Fibroblast of mammary gland (primary cell): Measurements from ENCODE around the gene LAMA3.

Experiments used
- DNase-seq: peaks from one replicate; pipeline ENCODE4 v3.0.0-alpha.2; 2010; ENCODE audit warnings: low read depth
- H3K4me3 ChIP-seq: 2 replicates; pipeline ENCODE4 v1.5.1; 2011; ENCODE audit warnings: low read depth, mild to moderate bottlenecking, low read length, moderate library complexity; ENCODE audit not compliant: control insufficient read depth
- TF ChIP-seq, protein P1 (sequence below): conservative IDR thresholded peaks from 2 replicates; pipeline ENCODE4 v1.5.1; 2011; ENCODE audit warnings: low read depth, low read length, inconsistent platforms; ENCODE audit not compliant: control insufficient read depth, insufficient read depth

The LAMA3 gene

DNA sequence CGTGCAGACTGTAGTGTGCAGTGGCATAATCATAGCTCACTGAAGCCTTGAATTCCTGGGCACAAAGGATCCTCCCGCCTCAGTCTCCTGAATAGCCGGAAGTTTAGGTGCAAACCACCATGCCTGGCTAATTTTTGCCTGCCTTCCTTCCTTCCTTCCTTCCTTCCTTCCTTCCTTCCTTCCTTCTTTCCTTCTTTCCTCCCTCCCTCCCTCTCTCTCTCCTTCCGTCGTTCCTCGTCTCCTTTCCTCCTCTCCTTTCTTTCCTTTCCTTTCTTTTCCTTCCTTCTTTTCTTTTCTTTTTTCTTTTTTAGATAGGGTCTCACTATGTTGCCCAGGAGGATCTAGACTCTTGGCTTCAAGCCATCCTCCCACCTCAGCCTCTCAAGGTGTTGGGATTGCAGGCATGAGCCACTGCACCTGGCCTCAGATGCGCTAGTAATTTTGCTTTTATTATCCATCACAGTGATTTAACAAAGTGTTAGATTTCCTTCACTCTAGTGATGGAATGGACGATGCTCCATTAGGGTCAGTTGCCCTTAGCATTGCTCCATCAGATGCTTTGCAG, 20.0 kb upstream of the LAMA3 start:
- DNase-seq: no peak
- no peak overlapping the region for H3K4me3 ChIP-seq
- TF ChIP-seq, protein P1, sequence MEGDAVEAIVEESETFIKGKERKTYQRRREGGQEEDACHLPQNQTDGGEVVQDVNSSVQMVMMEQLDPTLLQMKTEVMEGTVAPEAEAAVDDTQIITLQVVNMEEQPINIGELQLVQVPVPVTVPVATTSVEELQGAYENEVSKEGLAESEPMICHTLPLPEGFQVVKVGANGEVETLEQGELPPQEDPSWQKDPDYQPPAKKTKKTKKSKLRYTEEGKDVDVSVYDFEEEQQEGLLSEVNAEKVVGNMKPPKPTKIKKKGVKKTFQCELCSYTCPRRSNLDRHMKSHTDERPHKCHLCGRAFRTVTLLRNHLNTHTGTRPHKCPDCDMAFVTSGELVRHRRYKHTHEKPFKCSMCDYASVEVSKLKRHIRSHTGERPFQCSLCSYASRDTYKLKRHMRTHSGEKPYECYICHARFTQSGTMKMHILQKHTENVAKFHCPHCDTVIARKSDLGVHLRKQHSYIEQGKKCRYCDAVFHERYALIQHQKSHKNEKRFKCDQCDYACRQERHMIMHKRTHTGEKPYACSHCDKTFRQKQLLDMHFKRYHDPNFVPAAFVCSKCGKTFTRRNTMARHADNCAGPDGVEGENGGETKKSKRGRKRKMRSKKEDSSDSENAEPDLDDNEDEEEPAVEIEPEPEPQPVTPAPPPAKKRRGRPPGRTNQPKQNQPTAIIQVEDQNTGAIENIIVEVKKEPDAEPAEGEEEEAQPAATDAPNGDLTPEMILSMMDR: no peak

- no peak for DNase-seq
These were observed 19.3 kb upstream of the LAMA3 start for GRCh38 chr18:23669804-23670405.

DNA sequence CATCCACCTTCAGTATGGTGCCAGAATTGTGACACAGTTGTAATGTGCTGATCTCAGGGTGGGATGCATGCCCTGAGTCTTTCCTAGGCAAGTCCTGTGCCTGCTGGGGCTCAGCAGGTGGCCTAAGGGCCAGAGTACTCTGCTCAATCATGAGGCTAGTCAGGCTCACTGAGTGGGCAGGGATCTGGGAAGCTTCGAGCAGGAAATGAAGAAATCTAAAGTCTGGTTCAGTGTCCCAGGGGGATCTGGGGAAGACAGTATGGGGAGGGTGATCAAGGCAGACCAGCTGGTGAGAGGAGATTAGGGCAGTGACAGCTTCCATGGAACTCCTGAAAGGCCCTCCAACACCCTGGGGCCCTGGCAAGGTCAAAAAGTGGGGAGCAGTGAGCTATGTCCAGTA, 17.7 kb upstream of the LAMA3 start:
- DNase-seq: peak; percentile 69

More at GRCh38 chr18:23669804-23670405, 19.3 kb upstream of the LAMA3 start:
- TF ChIP-seq, protein P1: no peak
- no peak overlapping the region for H3K4me3 ChIP-seq

DNA sequence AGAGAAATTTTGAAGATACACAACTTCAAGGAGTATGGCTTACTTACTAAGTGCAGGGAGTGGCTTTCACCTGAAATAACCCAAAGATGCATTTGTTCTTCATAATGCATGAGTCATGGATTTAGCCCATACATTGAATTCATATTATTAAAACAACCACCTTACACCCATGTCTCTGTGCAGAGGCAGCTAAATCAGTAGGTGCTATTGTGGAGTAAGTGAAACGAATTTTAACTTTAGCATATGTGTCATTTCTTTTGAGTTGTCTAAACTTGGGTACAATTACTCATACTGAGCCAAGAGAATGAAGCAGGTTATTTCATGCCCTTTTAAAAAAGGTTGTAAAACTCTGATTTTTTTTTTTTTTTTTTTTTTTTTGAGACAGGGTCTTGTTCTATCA, 15.5 kb upstream of the LAMA3 start:
- TF ChIP-seq, protein P1: no peak
- H3K4me3 ChIP-seq: no peak overlapping the region
- DNase-seq: no peak

More for the DNA sequence above, 17.7 kb upstream of the LAMA3 start:
- H3K4me3 ChIP-seq: no peak overlapping the region
- TF ChIP-seq, protein P1: no peak

DNA sequence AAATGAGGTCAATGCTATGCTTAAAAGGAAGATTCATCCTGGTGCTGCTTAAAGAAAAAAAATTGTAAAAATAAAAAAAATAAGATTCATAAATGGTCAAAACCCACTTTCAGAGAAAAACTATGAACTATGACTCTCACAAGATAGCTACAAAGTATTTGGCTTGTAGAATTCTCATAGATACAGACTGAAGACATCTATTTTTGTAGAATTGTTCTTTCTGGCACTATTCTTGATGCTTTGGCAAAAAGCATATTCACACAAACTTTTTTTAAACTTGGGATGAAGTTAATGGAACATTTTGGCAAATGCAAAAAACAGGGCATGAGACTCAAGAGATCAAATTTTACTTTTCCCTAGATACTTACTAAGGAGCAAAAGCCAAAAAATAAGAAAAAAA, 14.0 kb upstream of the LAMA3 start:
- TF ChIP-seq, protein P1: no peak
- H3K4me3 ChIP-seq: no peak overlapping the region
- DNase-seq: no peak

DNA sequence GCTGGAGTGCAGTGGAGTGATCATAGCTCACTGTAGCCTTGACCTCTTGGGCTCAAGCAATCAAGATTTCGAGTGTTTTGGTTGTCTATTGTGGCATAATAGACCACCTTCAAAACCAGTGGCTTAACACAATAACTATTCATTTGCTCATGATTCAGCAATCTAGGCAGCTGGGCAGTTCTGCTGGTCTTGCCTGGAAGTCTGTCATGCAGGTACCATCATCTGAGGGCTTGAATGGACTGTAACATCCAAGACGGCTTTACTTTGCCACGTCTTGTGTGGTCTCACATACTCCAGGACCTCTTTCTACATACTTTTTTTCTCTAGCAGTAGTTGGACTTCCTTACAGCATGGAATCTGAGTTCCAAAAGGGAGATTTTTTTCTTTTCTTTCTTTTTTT, 13.4 kb upstream of the LAMA3 start:
- TF ChIP-seq, protein P1: no peak
- DNase-seq: no peak
- no peak overlapping the region for H3K4me3 ChIP-seq
